SJSA1 (cell line): ENCODE results near the gene LHFPL2. TPM values are rescaled to one million over a fixed set of nuclear protein-coding genes. Genes with fewer than 3 reads are reported as not detected.

Experiments used
- DNase-seq, 2 experiments: peaks; one replicate each; pipeline ENCODE4 v3.0.0-alpha.2; 2015 to 2020; ENCODE audit warnings: low spot score in 2 of 2, low read depth in 1 of 2
- H3K27ac ChIP-seq: fragments of 250-450 bp; sonication (Bioruptor Pico); 2 replicates; pipeline ENCODE4 v1.5.1; 2020; ENCODE audit warnings: mild to moderate bottlenecking, moderate library complexity
- H3K27me3 ChIP-seq: fragments of 250-450 bp; sonication (Bioruptor Pico); replicated peaks from 2 replicates; pipeline ENCODE4 v1.5.1; 2020; ENCODE audit warnings: mild to moderate bottlenecking, moderate library complexity
- H3K36me3 ChIP-seq: fragments of 250-450 bp; sonication (Bioruptor Pico); 2 replicates; pipeline ENCODE4 v1.5.1; 2020; ENCODE audit warnings: mild to moderate bottlenecking
- H3K4me1 ChIP-seq: fragments of 250-450 bp; sonication (Bioruptor Pico); replicated peaks from 2 replicates; pipeline ENCODE4 v1.6.1; 2021; ENCODE audit warnings: mild to moderate bottlenecking
- H3K4me3 ChIP-seq: fragments of 250-450 bp; sonication (Bioruptor Pico); 2 replicates; pipeline ENCODE4 v1.5.1; 2020; ENCODE audit warnings: mild to moderate bottlenecking
- H3K9me3 ChIP-seq: fragments of 250-450 bp; sonication (Bioruptor Pico); replicated peaks from 2 replicates; pipeline ENCODE4 v1.5.1; 2020; ENCODE audit warnings: mild to moderate bottlenecking
- total RNA-seq: library from RNA; depleted of rRNA; stranded (reverse); fragments of >200 nt; shearing (Covaris generic); gene quantifications from 2 replicates; pipeline ENCODE4 v1.2.3, GENCODE V29; 2014

Gene LHFPL2
- total RNA-seq, 1 experiment from 2014 or later: 19.3 TPM

DNA sequence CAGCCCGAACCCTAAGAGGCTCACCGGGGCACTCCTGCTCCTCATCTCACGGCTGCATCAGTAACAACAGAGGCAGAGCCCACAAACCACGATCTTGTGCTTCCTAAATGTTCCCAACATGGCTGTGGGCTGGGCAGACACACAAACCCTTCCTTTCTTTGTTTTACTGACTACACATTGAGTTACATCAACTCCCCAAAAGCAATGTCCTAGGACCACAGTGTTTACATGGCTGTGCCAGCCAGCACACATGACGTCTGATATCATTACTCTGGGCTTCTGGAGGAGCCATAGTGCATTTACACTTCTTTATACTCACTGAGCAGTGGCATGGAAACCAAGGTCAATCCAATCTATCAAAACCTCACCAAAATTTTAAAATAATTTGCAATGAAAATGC lies 101.4 kb downstream of the LHFPL2 start:
- peak in 1 of 2 experiments; percentile 79 for DNase-seq
- Histone ChIP-seq H3K4me1 (peaks cover 78% of the 10 kb centered on the region), H3K27me3 (no peaks in the 10 kb centered on the region), H3K36me3 (no peaks in the 10 kb centered on the region), H3K9me3 (no peaks in the 10 kb centered on the region), H3K27ac (peak overlapping the region; percentile 94), H3K4me3 (no peak overlapping the region)

DNA sequence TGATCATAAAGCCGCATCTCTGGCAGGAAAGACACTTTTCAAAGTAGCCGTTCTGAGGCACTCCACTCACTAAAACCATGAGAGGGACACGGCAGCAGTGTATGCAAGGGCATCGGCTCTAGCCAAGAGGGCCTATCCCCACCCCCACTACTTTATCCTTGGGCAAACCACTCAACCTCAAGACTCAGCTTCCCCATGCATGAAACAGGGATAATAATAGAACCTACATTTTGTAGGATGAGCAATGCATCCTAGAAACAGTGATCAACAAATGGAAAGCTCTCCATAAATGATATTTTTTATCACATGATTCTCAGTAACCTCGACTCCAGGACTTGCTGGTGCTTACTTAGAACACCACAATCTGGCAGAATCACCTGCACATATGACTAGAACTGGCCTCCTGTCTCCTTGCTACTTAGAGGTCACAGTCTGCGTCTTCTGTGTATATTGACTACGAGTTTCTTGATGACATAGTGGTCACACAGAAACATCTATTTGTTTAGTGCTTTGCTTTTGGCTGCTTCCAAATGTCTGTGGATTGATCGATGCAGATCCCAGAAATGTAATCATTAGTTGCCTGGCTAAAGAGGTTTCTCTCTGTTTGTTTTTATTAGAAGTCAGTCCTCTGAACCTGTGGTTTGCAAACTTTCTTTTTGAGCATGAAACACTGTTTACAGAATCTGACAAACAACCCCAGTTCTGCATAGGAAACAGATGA lies 102.1 kb downstream of the LHFPL2 start:
- Histone ChIP-seq H3K4me3 (no peak overlapping the region), H3K4me1 (peaks cover 78% of the 10 kb centered on the region), H3K9me3 (no peaks in the 10 kb centered on the region), H3K36me3 (no peaks in the 10 kb centered on the region), H3K27ac (peak overlapping the region; percentile 94), H3K27me3 (no peaks in the 10 kb centered on the region)
- DNase-seq: peak in 1 of 2 experiments; percentile 52

DNA sequence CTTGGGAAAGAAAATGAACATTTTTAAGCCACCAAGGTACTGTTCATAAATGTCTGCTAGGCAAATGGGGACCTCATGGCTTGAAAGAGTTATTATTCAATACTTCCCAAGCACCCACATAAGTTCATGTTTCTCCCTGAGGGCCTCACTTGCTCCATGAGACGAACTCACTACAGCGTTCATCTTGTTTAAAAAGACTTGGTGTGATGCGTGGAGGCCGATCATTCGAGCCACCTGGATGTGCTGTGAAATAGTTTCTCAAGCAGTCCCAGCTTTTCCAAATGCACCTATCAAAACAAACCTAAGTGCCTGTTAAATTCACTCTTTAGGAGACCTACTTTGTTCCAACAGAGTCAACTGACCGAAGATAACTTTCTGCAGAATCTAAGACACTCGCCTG lies 103.2 kb downstream of the LHFPL2 start:
- Histone ChIP-seq H3K9me3 (no peaks in the 10 kb centered on the region), H3K4me3 (no peak overlapping the region), H3K4me1 (peaks cover 78% of the 10 kb centered on the region), H3K27ac (peak overlapping the region; percentile 94), H3K27me3 (no peaks in the 10 kb centered on the region), H3K36me3 (no peaks in the 10 kb centered on the region)
- DNase-seq: no peak

DNA sequence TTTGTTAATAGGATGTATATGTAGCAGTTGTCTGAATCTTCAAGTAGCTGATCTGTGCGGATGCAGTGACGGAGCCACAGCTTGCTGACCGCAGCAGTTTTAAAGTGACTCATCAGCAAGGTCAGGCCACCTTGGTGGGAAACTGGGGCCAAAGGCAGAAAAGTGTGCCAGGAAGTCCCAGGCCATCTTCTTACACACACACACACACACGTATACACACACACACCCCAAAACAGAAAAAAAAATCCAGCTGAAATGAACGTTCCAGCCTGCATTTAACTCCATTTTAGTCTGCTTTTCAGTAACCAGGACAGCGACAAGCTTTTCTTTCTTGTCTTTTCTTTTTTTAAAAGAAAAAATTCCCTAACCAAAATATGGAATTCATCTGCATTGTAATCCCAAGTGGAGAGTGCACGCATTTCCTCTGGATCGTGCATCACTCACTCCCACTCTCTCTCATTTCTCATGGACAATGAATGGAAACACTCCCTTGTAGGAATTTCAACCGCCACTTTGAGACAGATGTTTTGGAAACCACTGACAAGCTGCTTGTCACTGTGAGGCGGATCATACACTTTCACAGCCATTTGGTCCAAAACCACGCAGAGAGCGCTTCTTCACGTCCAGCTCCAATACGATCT lies 103.9 kb downstream of the LHFPL2 start:
- Histone ChIP-seq H3K4me3 (no peak overlapping the region), H3K4me1 (peaks cover 78% of the 10 kb centered on the region), H3K36me3 (no peaks in the 10 kb centered on the region), H3K9me3 (no peaks in the 10 kb centered on the region), H3K27me3 (no peaks in the 10 kb centered on the region), H3K27ac (peak overlapping the region; percentile 94)
- DNase-seq: peak; percentile 71 to 72

DNA sequence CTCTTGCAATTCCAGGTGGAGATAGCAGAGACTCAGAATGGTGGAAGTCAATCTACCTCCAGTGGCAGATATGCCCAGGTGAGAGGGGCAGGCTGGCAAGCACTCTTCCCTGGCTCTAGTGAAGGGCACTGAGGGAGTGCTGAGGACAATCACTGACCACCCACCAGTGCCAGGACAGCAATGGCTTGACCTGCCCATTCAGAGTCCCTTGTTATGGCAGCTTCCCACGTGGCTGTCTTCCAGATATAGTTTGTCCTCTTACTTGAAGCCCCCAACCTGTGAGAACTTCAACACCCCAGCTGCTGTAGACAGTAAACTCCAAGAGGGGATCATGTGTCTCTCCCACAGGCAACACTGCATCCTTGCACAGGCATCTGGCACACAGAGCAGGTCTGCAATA lies 104.7 kb downstream of the LHFPL2 start:
- Histone ChIP-seq H3K27me3 (no peaks in the 10 kb centered on the region), H3K9me3 (no peaks in the 10 kb centered on the region), H3K4me3 (no peak overlapping the region), H3K4me1 (peaks cover 73% of the 10 kb centered on the region), H3K36me3 (no peaks in the 10 kb centered on the region), H3K27ac (peak overlapping the region; percentile 94; the same call in 1 of the 2 replicates)
- DNase-seq: no peak

DNA sequence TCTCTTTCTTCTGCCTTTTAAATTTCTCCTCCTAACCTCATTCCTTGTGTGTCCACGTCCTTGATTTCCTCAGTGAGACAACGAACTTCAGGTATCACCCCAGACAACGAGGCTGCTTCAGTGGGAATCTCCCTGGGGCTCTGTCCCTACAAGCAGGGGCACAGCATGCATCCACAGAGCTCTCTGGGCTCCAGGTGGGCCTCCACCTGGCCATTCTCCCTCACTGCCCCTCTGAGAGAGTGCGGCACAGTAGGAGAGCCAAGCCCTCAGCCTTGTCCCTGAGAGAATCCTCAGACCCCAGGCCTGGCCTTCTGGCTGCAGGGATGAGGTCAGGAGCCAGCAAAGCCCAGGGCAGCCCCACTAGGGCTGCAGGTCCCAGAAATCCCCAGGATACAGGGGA lies 105.3 kb downstream of the LHFPL2 start:
- peaks cover 67% of the 10 kb centered on the region for H3K4me1 ChIP-seq
- H3K27ac ChIP-seq: no peak overlapping the region

DNA sequence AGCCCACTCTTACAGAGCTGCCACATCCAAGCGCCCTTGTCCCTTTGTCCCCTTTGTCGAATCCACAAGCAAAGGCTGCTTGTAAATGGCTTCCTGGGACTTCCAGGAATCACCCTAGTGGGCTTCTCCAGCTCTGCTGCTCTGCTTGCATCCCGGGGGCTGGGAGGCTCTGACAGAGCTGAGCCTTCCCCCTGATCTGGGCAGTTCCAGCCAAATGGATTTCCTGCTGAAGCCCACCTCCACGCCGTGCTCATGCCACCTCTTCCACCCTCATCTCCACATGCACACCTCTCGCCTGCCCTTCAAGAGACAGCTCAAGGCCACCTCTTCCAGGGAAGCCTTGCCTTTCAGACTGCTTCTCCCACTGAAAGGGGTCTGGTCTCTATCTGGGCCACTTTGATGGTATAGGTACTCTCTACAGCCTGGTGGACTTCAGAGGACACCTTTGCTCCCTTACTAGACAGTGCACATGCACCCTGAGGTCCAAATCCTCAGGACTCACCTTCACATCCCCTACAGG lies 106.2 kb downstream of the LHFPL2 start:
- DNase-seq: no peak
- Histone ChIP-seq H3K27ac (no peak overlapping the region), H3K27me3 (no peaks in the 10 kb centered on the region), H3K9me3 (no peaks in the 10 kb centered on the region), H3K4me3 (no peak overlapping the region), H3K36me3 (no peaks in the 10 kb centered on the region), H3K4me1 (peaks cover 58% of the 10 kb centered on the region)

More for the DNA sequence above, 105.3 kb downstream of the LHFPL2 start:
- Histone ChIP-seq H3K27me3 (no peaks in the 10 kb centered on the region), H3K9me3 (no peaks in the 10 kb centered on the region), H3K4me3 (no peak overlapping the region), H3K36me3 (no peaks in the 10 kb centered on the region)
- no peak for DNase-seq

DNA sequence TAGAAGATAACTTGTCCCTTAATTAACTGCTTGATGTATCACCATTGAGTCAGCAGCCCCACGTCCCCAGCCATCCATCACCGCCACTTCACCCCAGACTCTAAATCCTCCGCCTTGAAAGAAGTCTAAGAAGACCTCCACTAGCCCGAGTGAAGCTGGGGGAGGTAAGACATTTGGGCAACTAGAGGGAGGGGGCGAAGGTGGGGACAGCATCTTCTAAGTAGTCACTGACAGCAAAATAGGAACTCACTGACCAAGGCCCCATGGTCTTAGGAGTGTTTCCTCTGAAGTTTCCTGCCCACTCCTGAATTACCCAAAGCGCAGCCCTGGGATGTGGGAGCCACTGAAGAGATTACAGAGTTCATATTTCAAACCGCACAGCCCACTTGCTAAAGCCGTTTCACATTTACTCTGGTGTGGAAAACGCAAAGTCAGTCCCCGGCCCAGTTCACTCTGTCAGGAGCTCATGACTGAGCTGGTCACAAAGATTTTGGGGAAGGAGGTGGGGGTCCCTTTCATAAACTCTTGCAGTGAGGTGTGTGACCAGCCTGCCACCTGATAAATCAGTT lies 107.4 kb downstream of the LHFPL2 start:
- peak overlapping the region; percentile 54 for H3K27ac ChIP-seq
- DNase-seq: no peak

DNA sequence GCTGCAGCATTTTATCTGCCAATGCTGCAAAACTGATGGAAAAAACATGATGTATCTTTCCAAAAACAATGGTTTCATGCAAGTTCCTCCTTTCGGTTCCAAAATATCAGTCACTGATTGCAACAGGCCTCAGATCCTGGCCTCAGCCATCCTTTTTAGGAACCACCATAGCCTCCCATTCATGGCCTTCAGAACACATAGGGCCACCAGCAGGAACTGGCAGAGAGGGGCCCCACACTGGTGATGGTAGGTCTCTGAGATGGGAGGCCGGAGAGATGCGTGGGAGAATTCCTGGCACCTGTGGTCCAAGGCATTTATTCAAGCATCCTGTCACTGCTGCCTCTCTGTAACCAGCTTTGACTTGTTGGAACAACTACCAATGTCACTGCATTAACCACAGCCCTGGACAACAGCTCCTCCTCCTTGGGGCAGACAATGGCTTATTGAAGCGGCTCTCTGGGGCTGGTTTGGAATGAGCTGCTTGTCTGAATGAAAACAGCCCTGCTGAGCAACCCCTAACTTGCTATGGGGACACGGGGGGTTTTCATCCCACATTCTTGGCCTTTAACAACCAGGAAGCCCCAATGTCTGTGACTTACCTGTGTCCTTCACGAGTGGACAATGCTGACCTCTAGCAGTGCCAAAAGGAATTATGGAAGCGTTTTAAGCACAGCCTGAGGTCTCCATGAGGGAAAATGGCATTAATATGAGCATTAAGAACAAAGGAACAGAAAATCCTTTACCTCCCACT lies 108.1 kb downstream of the LHFPL2 start:
- Histone ChIP-seq H3K27me3 (no peaks in the 10 kb centered on the region), H3K9me3 (no peaks in the 10 kb centered on the region), H3K27ac (peak overlapping the region; percentile 54), H3K36me3 (no peaks in the 10 kb centered on the region), H3K4me1 (peaks cover 39% of the 10 kb centered on the region), H3K4me3 (no peak overlapping the region)
- DNase-seq: peak in 1 of 2 experiments; percentile 59

More for the DNA sequence above, 107.4 kb downstream of the LHFPL2 start:
- Histone ChIP-seq H3K27me3 (no peaks in the 10 kb centered on the region), H3K36me3 (no peaks in the 10 kb centered on the region), H3K4me1 (peaks cover 46% of the 10 kb centered on the region), H3K4me3 (no peak overlapping the region), H3K9me3 (no peaks in the 10 kb centered on the region)

DNA sequence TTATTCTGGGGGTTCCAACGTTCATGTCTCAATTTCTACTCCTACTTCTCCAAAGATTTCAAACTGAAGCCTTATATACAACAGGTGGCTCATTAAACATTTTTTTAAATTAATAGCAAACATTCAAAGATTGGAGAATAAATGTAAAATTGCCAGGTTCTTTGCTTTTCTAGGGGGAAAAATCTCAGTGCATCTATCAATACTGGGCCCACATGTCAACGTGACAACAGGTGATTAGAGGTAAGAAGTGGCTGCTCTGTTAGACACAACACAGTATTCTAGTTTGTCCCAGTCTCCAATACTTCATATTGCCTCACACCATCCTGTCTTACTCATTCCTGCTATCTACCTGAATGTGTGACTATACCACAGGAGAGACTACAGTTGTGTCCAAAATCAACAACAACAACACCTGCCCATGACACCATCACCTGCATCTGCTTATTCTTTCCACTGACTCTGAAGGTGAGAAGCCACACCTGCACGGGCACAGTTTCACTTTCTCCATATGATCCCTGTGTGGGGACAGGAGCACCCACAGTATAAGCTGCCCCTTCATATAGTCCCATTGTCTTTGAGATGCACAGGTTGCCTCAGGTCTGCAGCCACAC lies 110.2 kb downstream of the LHFPL2 start:
- H3K9me3 ChIP-seq: no peaks in the 10 kb centered on the region
- H3K27ac ChIP-seq: no peak overlapping the region
- peaks cover 36% of the 10 kb centered on the region for H3K4me1 ChIP-seq
- no peaks in the 10 kb centered on the region for H3K36me3 ChIP-seq
- H3K4me3 ChIP-seq: no peak overlapping the region
- DNase-seq: no peak
- no peaks in the 10 kb centered on the region for H3K27me3 ChIP-seq

DNA sequence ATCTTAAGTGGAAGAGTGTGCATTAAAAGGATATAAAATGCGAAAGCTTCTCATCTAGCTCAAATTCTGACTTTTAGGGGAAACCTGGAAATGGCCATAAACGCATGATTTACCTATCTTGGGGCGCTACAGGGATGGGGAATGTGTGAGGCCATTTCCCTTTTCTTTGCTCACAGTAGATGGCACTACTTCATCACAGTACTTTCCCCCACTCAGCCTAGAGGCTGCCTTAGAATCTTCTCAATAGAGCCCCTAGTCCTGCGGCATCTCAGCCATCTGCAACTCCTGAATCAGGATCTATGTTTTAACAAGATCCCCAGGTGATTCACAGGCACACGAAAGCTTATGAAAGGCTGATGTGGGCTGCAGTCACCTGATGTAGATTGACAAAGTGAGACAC lies 110.8 kb downstream of the LHFPL2 start:
- no peaks in the 10 kb centered on the region for H3K27me3 ChIP-seq
- H3K36me3 ChIP-seq: no peaks in the 10 kb centered on the region
- H3K4me1 ChIP-seq: peaks cover 36% of the 10 kb centered on the region
- no peak overlapping the region for H3K27ac ChIP-seq
- H3K4me3 ChIP-seq: no peak overlapping the region
- peak in 1 of 2 experiments; percentile 27 for DNase-seq
- no peaks in the 10 kb centered on the region for H3K9me3 ChIP-seq

DNA sequence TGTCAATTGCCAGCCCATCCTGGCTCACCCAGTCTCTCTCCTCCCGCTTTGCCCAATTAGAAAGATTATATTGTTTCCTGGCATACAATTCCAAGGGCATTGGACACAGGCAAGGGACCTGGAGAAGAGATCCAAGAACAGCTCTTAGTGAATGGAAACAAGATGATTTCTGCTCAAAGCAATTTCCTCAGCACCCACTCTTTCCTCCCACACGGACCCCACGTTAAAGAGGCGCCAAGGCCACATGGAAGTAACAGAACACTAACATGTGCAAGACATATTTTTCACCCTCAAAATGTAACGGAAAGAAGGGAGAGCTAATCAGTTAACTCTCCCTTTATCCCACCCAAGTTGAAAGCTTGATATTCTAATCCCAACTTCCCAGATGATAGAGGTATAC lies 111.2 kb downstream of the LHFPL2 start:
- Histone ChIP-seq H3K27me3 (no peaks in the 10 kb centered on the region), H3K4me3 (no peak overlapping the region), H3K36me3 (no peaks in the 10 kb centered on the region), H3K4me1 (peaks cover 36% of the 10 kb centered on the region), H3K27ac (no peak overlapping the region), H3K9me3 (no peaks in the 10 kb centered on the region)
- DNase-seq: no peak

DNA sequence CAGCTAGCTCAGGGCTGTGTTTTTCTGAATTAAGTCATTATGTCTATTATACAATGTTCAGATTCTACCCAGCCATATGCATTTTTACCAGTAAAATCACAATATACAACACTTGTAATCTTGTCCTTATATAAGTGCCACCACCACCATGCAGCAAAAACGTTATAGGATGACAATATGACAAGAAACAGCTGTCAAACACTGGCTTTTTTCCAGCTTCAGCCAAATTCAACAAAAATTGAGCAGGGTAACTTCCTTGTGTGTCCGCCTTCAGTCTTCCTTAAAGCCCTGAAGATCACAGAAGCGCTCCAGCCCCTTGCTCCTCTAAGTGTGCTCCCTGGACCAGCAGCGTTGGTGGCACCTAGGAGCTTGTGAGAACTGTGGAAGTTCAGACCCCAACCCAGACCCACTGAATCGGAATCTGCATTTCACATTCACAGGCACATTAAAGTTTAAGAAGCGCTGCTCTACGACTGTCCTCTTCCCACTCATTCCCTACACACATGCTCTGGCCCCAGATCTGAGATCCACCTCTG lies 111.8 kb downstream of the LHFPL2 start:
- no peaks in the 10 kb centered on the region for H3K27me3 ChIP-seq

More for the DNA sequence above, 111.8 kb downstream of the LHFPL2 start:
- Histone ChIP-seq H3K4me1 (peaks cover 36% of the 10 kb centered on the region), H3K4me3 (no peak overlapping the region), H3K36me3 (no peaks in the 10 kb centered on the region), H3K27ac (no peak overlapping the region), H3K9me3 (no peaks in the 10 kb centered on the region)
- DNase-seq: no peak
